ENCODE data around the gene IL36A.

The IL36A gene

GRCh38 chr2:113052396-113052917, 47.2 kb downstream of the IL36A start, which contains the start of gene IL36B:
IL36B (minus strand) TSS chr2:113052867.
- no peak for DNase-seq

GRCh38 chr2:113053666-113054065, 48.4 kb downstream of the IL36A start:
- DNase-seq: no peak

GRCh38 chr2:113054066-113054465, 48.8 kb downstream of the IL36A start:
- no peak for DNase-seq

- DNase-seq: no peak
Observed at GRCh38 chr2:113056521-113056920, 51.3 kb downstream of the IL36A start.

- no peak for DNase-seq
Observed at GRCh38 chr2:113057117-113057516, 51.9 kb downstream of the IL36A start.
